ENCODE results near the gene WWOX. TPM values are rescaled to one million over a fixed set of nuclear protein-coding genes. Genes with fewer than 3 reads are reported as not detected.

Gene WWOX
- total RNA-seq, 1 experiment from 2014 or later: 79.9 TPM

GRCh38 chr16:78749745-78750268, 650.4 kb downstream of the WWOX start:
- Histone ChIP-seq H3K4me3 (ENCODE audit: low read depth, low read length, poor library complexity, severe bottlenecking) (no peak overlapping the region), H3K36me3 (ENCODE audit: insufficient read depth, low read length, poor library complexity, severe bottlenecking) (no peaks in the 10 kb centered on the region), H3K9me3 (ENCODE audit: low read depth, low read length, poor library complexity, severe bottlenecking) (no peaks in the 10 kb centered on the region), H3K27ac (ENCODE audit: low read depth, low read length, poor library complexity, severe bottlenecking) (no peak overlapping the region), H3K27me3 (replicated peaks; ENCODE audit: insufficient read depth, low read depth, low read length, poor library complexity) (no peaks in the 10 kb centered on the region), H3K4me1 (ENCODE audit: insufficient read depth, low read length, poor library complexity, severe bottlenecking) (no peaks in the 10 kb centered on the region)
- CTCF ChIA-PET: no interaction called here
- TF ChIP-seq, protein P1, sequence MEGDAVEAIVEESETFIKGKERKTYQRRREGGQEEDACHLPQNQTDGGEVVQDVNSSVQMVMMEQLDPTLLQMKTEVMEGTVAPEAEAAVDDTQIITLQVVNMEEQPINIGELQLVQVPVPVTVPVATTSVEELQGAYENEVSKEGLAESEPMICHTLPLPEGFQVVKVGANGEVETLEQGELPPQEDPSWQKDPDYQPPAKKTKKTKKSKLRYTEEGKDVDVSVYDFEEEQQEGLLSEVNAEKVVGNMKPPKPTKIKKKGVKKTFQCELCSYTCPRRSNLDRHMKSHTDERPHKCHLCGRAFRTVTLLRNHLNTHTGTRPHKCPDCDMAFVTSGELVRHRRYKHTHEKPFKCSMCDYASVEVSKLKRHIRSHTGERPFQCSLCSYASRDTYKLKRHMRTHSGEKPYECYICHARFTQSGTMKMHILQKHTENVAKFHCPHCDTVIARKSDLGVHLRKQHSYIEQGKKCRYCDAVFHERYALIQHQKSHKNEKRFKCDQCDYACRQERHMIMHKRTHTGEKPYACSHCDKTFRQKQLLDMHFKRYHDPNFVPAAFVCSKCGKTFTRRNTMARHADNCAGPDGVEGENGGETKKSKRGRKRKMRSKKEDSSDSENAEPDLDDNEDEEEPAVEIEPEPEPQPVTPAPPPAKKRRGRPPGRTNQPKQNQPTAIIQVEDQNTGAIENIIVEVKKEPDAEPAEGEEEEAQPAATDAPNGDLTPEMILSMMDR (conservative IDR thresholded peaks at IDR 0.05; ENCODE audit: low read depth, low read length): no peak
- TF ChIP-seq EZH2 (IDR thresholded peaks at IDR 0.05; ENCODE audit: borderline replicate concordance, low read depth, low read length, poor library complexity, severe bottlenecking): no peak
- intact Hi-C loops (cut with micrococcal nuclease; ENCODE audit: unreplicated experiment): no loop called here
- POLR2A ChIA-PET (ENCODE audit: low non-redundant PET): no interaction called here
- no TSS peak for BruUV-seq (replicated peaks)
- DNase-seq (ENCODE audit: low spot score): no peak

DNA sequence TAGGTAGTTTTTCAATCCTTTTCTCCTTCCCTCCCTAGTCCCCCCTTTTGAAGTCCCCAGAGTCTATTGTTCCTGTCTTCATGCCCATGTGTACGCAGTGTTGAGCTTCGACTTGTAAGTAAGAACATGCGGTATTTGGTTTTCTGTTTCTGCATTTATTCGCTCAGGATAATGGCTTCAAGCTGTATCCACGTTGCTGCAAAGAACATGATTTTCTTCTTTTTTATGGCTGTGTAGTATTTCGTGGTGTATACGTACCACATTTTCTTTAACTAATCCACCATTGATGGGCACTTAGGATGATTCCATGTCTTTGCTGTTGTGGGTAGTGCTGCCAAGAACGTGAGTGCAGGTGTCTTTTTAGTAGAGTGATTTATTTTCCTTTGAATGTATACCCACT, 651.2 kb downstream of the WWOX start:
- H3K4me3 ChIP-seq (ENCODE audit: low read depth, low read length, poor library complexity, severe bottlenecking): no peak overlapping the region
- no peak overlapping the region for H3K27ac ChIP-seq (ENCODE audit: low read depth, low read length, poor library complexity, severe bottlenecking)
- no peak for DNase-seq (ENCODE audit: low spot score)
- H3K4me1 ChIP-seq (ENCODE audit: insufficient read depth, low read length, poor library complexity, severe bottlenecking): no peaks in the 10 kb centered on the region
- TF ChIP-seq EZH2 (IDR thresholded peaks at IDR 0.05; ENCODE audit: borderline replicate concordance, low read depth, low read length, poor library complexity, severe bottlenecking): no peak
- TF ChIP-seq, protein P1 (conservative IDR thresholded peaks at IDR 0.05; ENCODE audit: low read depth, low read length): no peak
- intact Hi-C loops (cut with micrococcal nuclease; ENCODE audit: unreplicated experiment): no loop called here
- ChIA-PET POLR2A (ENCODE audit: low non-redundant PET) (no interaction called here), CTCF (no interaction called here)
- no peaks in the 10 kb centered on the region for H3K36me3 ChIP-seq (ENCODE audit: insufficient read depth, low read length, poor library complexity, severe bottlenecking)
- H3K27me3 ChIP-seq (replicated peaks; ENCODE audit: insufficient read depth, low read depth, low read length, poor library complexity): no peaks in the 10 kb centered on the region
- BruUV-seq (replicated peaks): no TSS peak
- no peaks in the 10 kb centered on the region for H3K9me3 ChIP-seq (ENCODE audit: low read depth, low read length, poor library complexity, severe bottlenecking)

- intact Hi-C loops (cut with micrococcal nuclease; ENCODE audit: unreplicated experiment): no loop called here
- DNase-seq (ENCODE audit: low spot score): no peak
- Histone ChIP-seq H3K4me1 (ENCODE audit: insufficient read depth, low read length, poor library complexity, severe bottlenecking) (no peaks in the 10 kb centered on the region), H3K4me3 (ENCODE audit: low read depth, low read length, poor library complexity, severe bottlenecking) (no peak overlapping the region), H3K27me3 (replicated peaks; ENCODE audit: insufficient read depth, low read depth, low read length, poor library complexity) (no peaks in the 10 kb centered on the region), H3K9me3 (ENCODE audit: low read depth, low read length, poor library complexity, severe bottlenecking) (no peaks in the 10 kb centered on the region), H3K27ac (ENCODE audit: low read depth, low read length, poor library complexity, severe bottlenecking) (no peak overlapping the region), H3K36me3 (ENCODE audit: insufficient read depth, low read length, poor library complexity, severe bottlenecking) (no peaks in the 10 kb centered on the region)
- TF ChIP-seq, protein P1 (conservative IDR thresholded peaks at IDR 0.05; ENCODE audit: low read depth, low read length): no peak
- TF ChIP-seq EZH2 (IDR thresholded peaks at IDR 0.05; ENCODE audit: borderline replicate concordance, low read depth, low read length, poor library complexity, severe bottlenecking): no peak
- no TSS peak for BruUV-seq (replicated peaks)
- CTCF ChIA-PET: no interaction called here
- POLR2A ChIA-PET (ENCODE audit: low non-redundant PET): no interaction called here
These were observed 652.1 kb downstream of the WWOX start for GRCh38 chr16:78751601-78752000.

All from A673 (cell line).